ENCODE data around the gene TCF12. TPM values are rescaled to one million over a fixed set of nuclear protein-coding genes. Genes with fewer than 3 reads are reported as not detected.

The TCF12 gene
- polyA plus RNA-seq, 1 donor (not counting 4 experiments of a cell fraction or from before 2014, with no cell fraction given): 48.3 TPM

DNA sequence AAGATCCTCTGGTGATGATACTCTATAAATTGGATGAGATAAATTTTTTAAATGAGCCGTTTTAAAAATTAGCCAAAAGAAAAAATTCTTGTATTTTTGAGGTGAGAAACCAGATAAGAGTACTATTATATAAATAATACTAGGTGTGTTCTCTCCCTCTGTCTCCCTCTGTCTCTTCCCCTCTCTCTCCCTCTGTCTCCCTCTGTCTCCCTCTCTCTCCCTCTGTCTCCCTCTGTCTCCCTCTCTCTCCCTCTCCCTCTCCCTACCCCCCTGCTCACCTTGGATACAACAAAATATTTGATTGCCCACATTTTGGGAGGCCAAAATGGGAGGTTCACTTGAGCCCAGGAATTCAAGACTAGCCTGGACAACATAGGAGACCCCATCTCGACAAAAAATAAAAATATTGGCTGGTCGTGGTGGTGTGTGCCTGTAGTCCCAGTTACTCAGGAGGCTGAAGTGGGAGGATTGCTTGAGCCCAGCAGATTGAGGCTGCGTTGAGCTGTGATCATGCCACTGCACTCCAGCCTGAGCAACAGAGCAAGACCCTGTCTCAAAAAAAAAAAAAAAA is 168.5 kb downstream of the TCF12 start:
- Histone ChIP-seq H2AFZ (ENCODE audit: control insufficient read depth, low read length) (no peak overlapping the region), H3K27me3 (ENCODE audit: control insufficient read depth, extremely low read depth, insufficient read depth, low read length) (no peaks in the 10 kb centered on the region), H3K4me3 (ENCODE audit: control insufficient read depth in 2 of 3, extremely low read depth in 1 of 3, insufficient read depth in 2 of 3, low read depth in 1 of 3, low read length in 3 of 3) (no peak overlapping the region), H3K79me2 (ENCODE audit: control insufficient read depth, insufficient read depth, low read length) (peaks cover 22% of the 10 kb centered on the region), H3K27ac (ENCODE audit: control insufficient read depth, insufficient read depth, low read length) (no peak overlapping the region), H4K20me1 (ENCODE audit: control insufficient read depth, extremely low read depth, insufficient read depth, low read length) (no peaks in the 10 kb centered on the region), H3K4me2 (ENCODE audit: control insufficient read depth, extremely low read depth, insufficient read depth, low read depth, low read length) (no peak overlapping the region), H3K9me3 (ENCODE audit: control insufficient read depth, low read depth, low read length) (no peaks in the 10 kb centered on the region), H3K4me1 (ENCODE audit: control insufficient read depth, extremely low read depth, insufficient read depth, low read length) (no peaks in the 10 kb centered on the region), H3K9ac (ENCODE audit: control insufficient read depth, extremely low read depth, insufficient read depth, low read length) (no peak overlapping the region), H3K9me1 (ENCODE audit: control insufficient read depth, extremely low read depth, insufficient read depth, low read length) (no peaks in the 10 kb centered on the region), H3K36me3 (ENCODE audit: control insufficient read depth in 2 of 2, extremely low read depth in 1 of 2, insufficient read depth in 2 of 2, low read length in 2 of 2) (no peaks in the 10 kb centered on the region)
- DNase-seq (ENCODE audit: low read depth, low spot score) (no peak), FAIRE-seq (no peak)
- TF ChIP-seq CTCF (optimal IDR thresholded peaks at IDR 0.05 in 1 of 3, IDR thresholded peaks at IDR 0.05 in 1 of 3, conservative IDR thresholded peaks at IDR 0.05 in 1 of 3; ENCODE audit: extremely low read depth in 1 of 3, insufficient read depth in 2 of 3, low read length in 3 of 3) (no peak), EZH2 (IDR thresholded peaks at IDR 0.05; ENCODE audit: low read length) (no peak)
- dilution Hi-C loops (cut with MboI; ENCODE audit: extremely low pct_ligation_motif_present, low sequenced_read_pairs): no loop called here

GRCh38 chr15:57089815-57090495 is 171.5 kb downstream of the TCF12 start:
- Histone ChIP-seq H3K9ac (ENCODE audit: control insufficient read depth, extremely low read depth, insufficient read depth, low read length) (no peak overlapping the region), H3K79me2 (ENCODE audit: control insufficient read depth, insufficient read depth, low read length) (peaks cover 15% of the 10 kb centered on the region), H2AFZ (ENCODE audit: control insufficient read depth, low read length) (no peak overlapping the region), H3K27me3 (ENCODE audit: control insufficient read depth, extremely low read depth, insufficient read depth, low read length) (no peaks in the 10 kb centered on the region), H3K9me3 (ENCODE audit: control insufficient read depth, low read depth, low read length) (no peaks in the 10 kb centered on the region), H3K36me3 (ENCODE audit: control insufficient read depth in 2 of 2, extremely low read depth in 1 of 2, insufficient read depth in 2 of 2, low read length in 2 of 2) (peaks cover 0 to 2% of the 10 kb centered on the region in 2 experiments), H3K9me1 (ENCODE audit: control insufficient read depth, extremely low read depth, insufficient read depth, low read length) (no peaks in the 10 kb centered on the region), H3K4me2 (ENCODE audit: control insufficient read depth, extremely low read depth, insufficient read depth, low read depth, low read length) (no peak overlapping the region), H3K4me1 (ENCODE audit: control insufficient read depth, extremely low read depth, insufficient read depth, low read length) (no peaks in the 10 kb centered on the region), H3K4me3 (ENCODE audit: control insufficient read depth in 2 of 3, extremely low read depth in 1 of 3, insufficient read depth in 2 of 3, low read depth in 1 of 3, low read length in 3 of 3) (no peak overlapping the region), H3K27ac (ENCODE audit: control insufficient read depth, insufficient read depth, low read length) (no peak overlapping the region), H4K20me1 (ENCODE audit: control insufficient read depth, extremely low read depth, insufficient read depth, low read length) (no peaks in the 10 kb centered on the region)
- dilution Hi-C loops (cut with MboI; ENCODE audit: extremely low pct_ligation_motif_present, low sequenced_read_pairs): no loop called here
- TF ChIP-seq CTCF (optimal IDR thresholded peaks at IDR 0.05 in 1 of 3, IDR thresholded peaks at IDR 0.05 in 1 of 3, conservative IDR thresholded peaks at IDR 0.05 in 1 of 3; ENCODE audit: extremely low read depth in 1 of 3, insufficient read depth in 2 of 3, low read length in 3 of 3): no peak
- TF ChIP-seq EZH2 (IDR thresholded peaks at IDR 0.05; ENCODE audit: low read length): no peak
- FAIRE-seq (no peak), DNase-seq (ENCODE audit: low read depth, low spot score) (no peak)

Data from keratinocyte (primary cell).